ENCODE results near the gene NTRK3.

NTRK3 gene

GRCh38 chr15:88257311-88258092 lies 963 bp upstream of the NTRK3 start:
- DNase-seq = no peak

- DNase-seq = no peak
Observed at GRCh38 chr15:88255484-88256278, 858 bp downstream of the NTRK3 start.

- no peak for DNase-seq
Observed at GRCh38 chr15:88255087-88255483, 1.5 kb downstream of the NTRK3 start.

- no peak for DNase-seq
Observed at GRCh38 chr15:88252441-88252840, 4.1 kb downstream of the NTRK3 start.

GRCh38 chr15:88250826-88251225 lies 5.7 kb downstream of the NTRK3 start:
- no peak for DNase-seq

- DNase-seq = no peak
Observed at GRCh38 chr15:88249220-88249619, 7.3 kb downstream of the NTRK3 start.

- no peak for DNase-seq
Observed at GRCh38 chr15:88247914-88248313, 8.6 kb downstream of the NTRK3 start.

GRCh38 chr15:88246666-88247446 lies 9.7 kb downstream of the NTRK3 start:
- DNase-seq = peak; percentile 84

- no peak for DNase-seq
Observed at GRCh38 chr15:88246081-88246480, 10.5 kb downstream of the NTRK3 start.

GRCh38 chr15:88243895-88244787 lies 12.4 kb downstream of the NTRK3 start:
- DNase-seq = peak; percentile 54

GRCh38 chr15:88242586-88243555 lies 13.7 kb downstream of the NTRK3 start:
- no peak for DNase-seq

GRCh38 chr15:88241461-88241860 lies 15.1 kb downstream of the NTRK3 start:
- no peak for DNase-seq

GRCh38 chr15:88241060-88241459 lies 15.5 kb downstream of the NTRK3 start:
- DNase-seq = no peak

- no peak for DNase-seq
Observed at GRCh38 chr15:88239594-88239993, 16.9 kb downstream of the NTRK3 start.

- DNase-seq = no peak
Observed at GRCh38 chr15:88238618-88239430, 17.7 kb downstream of the NTRK3 start.

- no peak for DNase-seq
Observed at GRCh38 chr15:88234711-88235110, 21.8 kb downstream of the NTRK3 start.

GRCh38 chr15:88233921-88234320 lies 22.6 kb downstream of the NTRK3 start:
- DNase-seq = no peak

- DNase-seq = no peak
Observed at GRCh38 chr15:88232771-88233201, 23.8 kb downstream of the NTRK3 start.

- DNase-seq = no peak
Observed at GRCh38 chr15:88231909-88232644, 24.5 kb downstream of the NTRK3 start.
